KMS-11 (cell line): ENCODE measurements around the gene VAT1L.

Experiments used
- H2AFZ ChIP-seq: fragments of 200-600 bp; sonication (generic); 2 replicates; pipeline ENCODE4 v1.6.1; 2016; ENCODE audit warnings: antibody characterized with exemption, mixed run types, low read depth
- H3K27ac ChIP-seq: fragments of 200-600 bp; sonication (generic); 2 replicates; pipeline ENCODE4 v1.6.1; 2016; ENCODE audit warnings: mild to moderate bottlenecking, mixed run types
- H3K27me3 ChIP-seq: fragments of 200-600 bp; sonication (generic); 2 replicates; pipeline ENCODE4 v1.6.1; 2017; ENCODE audit warnings: mild to moderate bottlenecking, low read depth, mixed run types, moderate library complexity; ENCODE audit not compliant: insufficient read depth
- H3K36me3 ChIP-seq: fragments of 200-600 bp; sonication (generic); 2 replicates; pipeline ENCODE4 v1.6.1; 2017; ENCODE audit warnings: mild to moderate bottlenecking, mixed run types; ENCODE audit not compliant: insufficient read depth
- H3K4me1 ChIP-seq: fragments of 200-600 bp; sonication (generic); 2 replicates; pipeline ENCODE4 v1.6.1; 2016; ENCODE audit warnings: mild to moderate bottlenecking, low read depth, mixed run types; ENCODE audit not compliant: poor library complexity, severe bottlenecking
- H3K4me2 ChIP-seq: fragments of 200-600 bp; sonication (generic); 2 replicates; pipeline ENCODE4 v1.7.0; 2016; ENCODE audit warnings: mild to moderate bottlenecking, mixed run types
- H3K4me3 ChIP-seq: fragments of 200-600 bp; sonication (generic); IDR thresholded peaks from 2 replicates; pipeline ENCODE4 v1.6.1; 2017; ENCODE audit warnings: low read depth, low read length, mixed read lengths; ENCODE audit not compliant: insufficient read depth
- H3K79me2 ChIP-seq: fragments of 200-600 bp; sonication (generic); 2 replicates; pipeline ENCODE4 v1.6.1; 2016; ENCODE audit warnings: low read depth, mixed run types; ENCODE audit not compliant: insufficient read depth
- H3K9ac ChIP-seq: fragments of 200-600 bp; sonication (generic); 2 replicates; pipeline ENCODE4 v1.6.1; 2016; ENCODE audit warnings: mild to moderate bottlenecking, mixed run types
- H4K20me1 ChIP-seq: fragments of 200-600 bp; sonication (generic); 2 replicates; pipeline ENCODE4 v1.6.1; 2016; ENCODE audit warnings: mild to moderate bottlenecking, mixed run types; ENCODE audit not compliant: insufficient read depth
- TF ChIP-seq, protein P1 (sequence below): fragments of 200-600 bp; sonication (generic); conservative IDR thresholded peaks from 2 replicates; pipeline ENCODE4 v1.6.1; 2017; ENCODE audit warnings: low read depth, mild to moderate bottlenecking, antibody characterized with exemption, low read length, moderate library complexity, mixed read lengths

The VAT1L gene

GRCh38 chr16:77937473-77938149 lies 149.2 kb downstream of the VAT1L start:
- no peak overlapping the region for H3K27ac ChIP-seq
- H3K9ac ChIP-seq: no peak overlapping the region
- H3K4me1 ChIP-seq: no peaks in the 10 kb centered on the region
- no peaks in the 10 kb centered on the region for H3K79me2 ChIP-seq
- H3K27me3 ChIP-seq: no peaks in the 10 kb centered on the region
- TF ChIP-seq, protein P1, sequence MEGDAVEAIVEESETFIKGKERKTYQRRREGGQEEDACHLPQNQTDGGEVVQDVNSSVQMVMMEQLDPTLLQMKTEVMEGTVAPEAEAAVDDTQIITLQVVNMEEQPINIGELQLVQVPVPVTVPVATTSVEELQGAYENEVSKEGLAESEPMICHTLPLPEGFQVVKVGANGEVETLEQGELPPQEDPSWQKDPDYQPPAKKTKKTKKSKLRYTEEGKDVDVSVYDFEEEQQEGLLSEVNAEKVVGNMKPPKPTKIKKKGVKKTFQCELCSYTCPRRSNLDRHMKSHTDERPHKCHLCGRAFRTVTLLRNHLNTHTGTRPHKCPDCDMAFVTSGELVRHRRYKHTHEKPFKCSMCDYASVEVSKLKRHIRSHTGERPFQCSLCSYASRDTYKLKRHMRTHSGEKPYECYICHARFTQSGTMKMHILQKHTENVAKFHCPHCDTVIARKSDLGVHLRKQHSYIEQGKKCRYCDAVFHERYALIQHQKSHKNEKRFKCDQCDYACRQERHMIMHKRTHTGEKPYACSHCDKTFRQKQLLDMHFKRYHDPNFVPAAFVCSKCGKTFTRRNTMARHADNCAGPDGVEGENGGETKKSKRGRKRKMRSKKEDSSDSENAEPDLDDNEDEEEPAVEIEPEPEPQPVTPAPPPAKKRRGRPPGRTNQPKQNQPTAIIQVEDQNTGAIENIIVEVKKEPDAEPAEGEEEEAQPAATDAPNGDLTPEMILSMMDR: no peak
- H3K36me3 ChIP-seq: no peaks in the 10 kb centered on the region
- no peak overlapping the region for H3K4me3 ChIP-seq
- no peak overlapping the region for H3K4me2 ChIP-seq
- no peak overlapping the region for H2AFZ ChIP-seq
- no peaks in the 10 kb centered on the region for H4K20me1 ChIP-seq

DNA sequence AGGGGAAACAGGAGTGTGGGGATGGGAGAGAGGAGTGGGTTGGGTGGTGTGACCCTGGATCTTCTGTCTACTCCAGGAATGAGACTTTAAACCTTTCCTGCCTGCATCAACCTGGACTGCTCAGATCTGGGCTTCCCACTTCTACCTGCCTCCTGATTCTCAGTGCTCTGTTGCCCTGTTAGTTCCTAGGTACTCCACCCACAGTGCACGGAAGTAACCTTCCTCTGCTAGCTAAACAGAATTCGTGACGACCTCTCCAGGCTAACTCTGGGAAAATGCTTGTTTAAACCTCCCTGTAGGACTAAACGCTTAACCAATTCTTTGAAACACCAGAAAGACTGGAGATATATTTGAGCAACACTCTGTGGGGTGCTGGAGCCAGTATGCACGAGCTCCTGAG lies 150.5 kb downstream of the VAT1L start:
- Histone ChIP-seq H3K79me2 (no peaks in the 10 kb centered on the region), H2AFZ (no peak overlapping the region), H3K27me3 (no peaks in the 10 kb centered on the region), H3K27ac (no peak overlapping the region), H3K4me3 (no peak overlapping the region), H3K4me1 (no peaks in the 10 kb centered on the region), H3K4me2 (no peak overlapping the region), H3K9ac (no peak overlapping the region), H4K20me1 (no peaks in the 10 kb centered on the region), H3K36me3 (no peaks in the 10 kb centered on the region)
- TF ChIP-seq, protein P1: no peak

DNA sequence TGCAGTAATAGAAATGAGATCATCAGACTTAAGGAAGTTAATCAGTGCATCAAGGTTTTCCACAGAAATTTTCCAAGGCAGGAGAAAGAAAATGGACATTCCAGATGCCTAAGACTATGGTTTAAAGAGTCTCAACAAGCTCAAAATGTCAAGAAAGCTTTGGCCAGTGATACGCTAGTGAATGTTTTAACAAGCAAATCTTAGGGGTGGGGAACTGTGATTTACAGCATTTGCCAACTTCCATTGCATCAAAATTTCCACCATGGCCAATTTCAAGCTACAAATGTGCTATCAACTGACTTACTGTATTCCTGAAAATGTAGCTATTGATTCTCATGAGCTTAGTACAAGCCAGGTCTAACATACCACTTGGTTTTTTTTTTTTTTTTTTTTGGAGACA lies 151.6 kb downstream of the VAT1L start:
- Histone ChIP-seq H2AFZ (no peak overlapping the region), H3K4me1 (no peaks in the 10 kb centered on the region), H4K20me1 (no peaks in the 10 kb centered on the region), H3K4me2 (no peak overlapping the region), H3K79me2 (no peaks in the 10 kb centered on the region), H3K27ac (no peak overlapping the region), H3K9ac (no peak overlapping the region), H3K27me3 (no peaks in the 10 kb centered on the region), H3K36me3 (no peaks in the 10 kb centered on the region), H3K4me3 (no peak overlapping the region)
- TF ChIP-seq, protein P1: no peak

- Histone ChIP-seq H3K27me3 (no peaks in the 10 kb centered on the region), H2AFZ (no peak overlapping the region), H4K20me1 (no peaks in the 10 kb centered on the region), H3K4me2 (no peak overlapping the region), H3K79me2 (no peaks in the 10 kb centered on the region), H3K4me3 (no peak overlapping the region), H3K27ac (no peak overlapping the region), H3K4me1 (no peaks in the 10 kb centered on the region), H3K36me3 (no peaks in the 10 kb centered on the region), H3K9ac (no peak overlapping the region)
- TF ChIP-seq, protein P1: no peak
These were observed 155.4 kb downstream of the VAT1L start for GRCh38 chr16:77943801-77944200.
